NCI-H82 treated with DMSO at 0.1 percent for 48 hours (cell line): ENCODE results near the gene OR3A2.
"Not testable (repeated sequence)": the region's sequence is repeated elsewhere in the genome, so short reads cannot be mapped to it uniquely, and the experiment has no call there.

Source experiments
- DNase-seq: peaks from one replicate; lab custom pipeline; 2025; ENCODE audit not compliant: unreplicated experiment; lab: John Stamatoyannopoulos, UW

The OR3A2 gene

DNA sequence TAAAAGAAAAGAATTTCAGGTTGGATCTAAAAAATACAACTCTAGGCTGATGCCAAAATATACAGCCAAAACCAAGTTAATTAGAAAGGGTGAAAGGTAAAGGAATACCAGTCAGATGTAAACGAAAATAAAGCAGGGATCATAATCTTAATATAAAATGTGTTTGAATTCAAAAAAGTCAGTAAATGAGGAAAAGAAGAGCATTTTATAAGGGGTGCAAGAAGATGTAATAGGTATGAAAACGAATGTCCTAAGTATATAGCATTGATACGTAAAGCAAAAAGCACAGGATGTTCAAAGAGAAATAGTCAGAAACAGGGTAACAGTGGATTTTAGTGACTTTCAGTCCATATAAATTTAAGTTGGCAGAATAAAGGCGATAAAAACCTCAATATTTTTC lies 90.5 kb downstream of the OR3A2 start:
- no peak for DNase-seq

DNA sequence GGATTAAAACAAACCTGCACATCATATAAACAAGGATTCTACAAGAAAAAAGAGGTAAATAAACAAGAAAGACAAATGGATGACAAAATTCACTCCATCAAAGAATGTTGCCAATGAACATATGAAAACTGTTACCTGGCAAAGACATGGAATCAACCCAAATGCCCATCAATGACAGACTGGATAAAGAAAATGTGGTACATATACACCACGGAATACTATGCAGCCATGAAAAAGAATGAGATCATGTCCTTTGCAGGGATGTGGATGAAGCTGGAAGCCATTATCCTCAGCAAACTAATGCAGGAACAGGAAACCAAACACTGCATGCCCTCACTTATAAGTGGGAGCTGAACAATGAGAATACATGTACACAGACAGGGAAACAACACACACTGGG lies 92.6 kb downstream of the OR3A2 start:
- DNase-seq = not testable (repeated sequence)

DNA sequence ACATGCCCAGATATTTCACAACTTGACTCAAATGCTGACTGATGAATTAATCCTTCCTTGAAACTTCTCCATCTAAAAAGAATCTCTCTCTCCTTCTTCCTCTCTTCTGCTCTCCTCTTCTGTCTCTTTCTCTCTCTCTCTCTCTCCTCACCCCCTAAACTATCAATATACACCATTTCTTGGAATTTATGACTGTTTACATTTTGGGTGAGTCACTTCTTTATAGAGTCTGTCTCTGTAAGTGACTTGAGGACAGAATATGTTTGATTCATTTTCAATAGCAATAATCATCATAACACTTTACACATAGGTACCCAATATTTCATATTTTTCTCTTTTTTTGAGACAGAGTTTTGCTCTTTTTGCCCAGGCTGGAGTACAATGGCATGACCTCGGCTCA lies 103.2 kb downstream of the OR3A2 start:
- DNase-seq = no peak

DNA sequence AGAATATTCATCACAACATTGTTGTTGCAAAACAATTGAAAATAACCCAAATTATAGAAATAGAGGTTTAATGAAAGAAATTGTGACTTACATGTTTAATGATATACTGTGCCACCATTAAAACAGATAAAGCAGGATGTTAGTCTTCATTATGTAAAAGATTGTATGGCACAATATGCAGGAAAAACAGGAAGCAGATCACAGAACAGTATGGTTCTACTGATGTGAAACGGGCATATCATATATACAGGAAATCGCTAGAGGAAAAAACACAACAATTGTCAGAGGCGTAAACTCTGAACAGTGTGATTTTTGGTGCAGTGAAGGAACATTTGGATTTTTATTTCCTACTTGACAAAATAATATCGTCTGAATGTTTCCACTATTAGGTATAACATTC lies 110.0 kb downstream of the OR3A2 start:
- no peak for DNase-seq

DNA sequence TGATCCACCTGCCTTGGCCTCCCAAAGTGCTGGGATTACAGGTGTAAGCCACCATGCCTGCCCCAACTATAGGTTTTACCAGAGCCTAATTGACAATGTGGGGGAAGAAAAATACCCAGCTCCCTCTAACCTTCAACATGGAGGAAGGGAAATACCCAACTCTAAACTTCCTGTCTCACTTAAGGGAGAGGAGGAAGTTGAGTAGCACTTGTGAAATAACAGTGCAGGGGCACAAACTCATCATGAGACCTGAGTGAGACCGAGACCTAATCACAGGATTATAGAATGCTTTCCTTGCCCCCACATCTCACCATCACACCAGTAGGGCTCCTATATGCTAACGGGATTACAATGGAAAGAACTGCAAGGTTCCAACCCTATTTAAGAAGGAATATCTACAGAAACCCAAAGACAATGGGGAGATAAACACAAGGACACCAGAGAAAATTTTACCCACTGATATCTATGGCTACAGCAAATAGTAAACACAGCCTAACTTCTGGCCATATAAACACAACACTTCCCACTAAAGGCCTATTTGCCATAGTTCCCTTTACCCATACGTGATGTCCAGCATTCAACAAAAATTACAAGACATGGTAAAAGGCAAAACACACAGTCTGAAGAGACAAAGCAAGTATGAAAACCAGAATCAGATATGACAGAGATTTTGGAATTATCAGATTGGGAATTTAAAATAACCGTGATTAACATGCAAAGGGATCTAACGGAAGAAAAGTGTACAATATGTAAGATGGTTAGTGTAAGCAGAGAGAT lies 114.8 kb downstream of the OR3A2 start:
- no peak for DNase-seq

DNA sequence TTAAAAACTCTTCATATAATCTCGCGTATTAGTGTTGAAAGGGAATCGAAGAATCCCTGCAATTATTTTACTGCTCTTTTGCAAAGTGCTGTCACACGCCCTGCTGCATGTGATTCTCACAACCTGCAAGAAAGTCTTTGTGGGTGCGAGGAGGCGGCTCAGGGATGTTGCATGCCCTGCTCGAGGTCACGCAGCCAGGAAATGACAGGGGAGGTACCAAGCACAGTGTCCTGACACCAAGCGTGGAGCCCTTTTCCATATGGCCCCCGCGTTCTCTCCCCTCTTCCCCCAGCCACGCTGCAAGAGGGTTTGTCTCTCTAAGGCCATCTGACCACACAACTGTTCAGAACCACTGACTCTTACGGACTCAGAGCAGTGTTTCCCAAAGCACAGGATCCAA lies 125.5 kb downstream of the OR3A2 start:
- DNase-seq = no peak

DNA sequence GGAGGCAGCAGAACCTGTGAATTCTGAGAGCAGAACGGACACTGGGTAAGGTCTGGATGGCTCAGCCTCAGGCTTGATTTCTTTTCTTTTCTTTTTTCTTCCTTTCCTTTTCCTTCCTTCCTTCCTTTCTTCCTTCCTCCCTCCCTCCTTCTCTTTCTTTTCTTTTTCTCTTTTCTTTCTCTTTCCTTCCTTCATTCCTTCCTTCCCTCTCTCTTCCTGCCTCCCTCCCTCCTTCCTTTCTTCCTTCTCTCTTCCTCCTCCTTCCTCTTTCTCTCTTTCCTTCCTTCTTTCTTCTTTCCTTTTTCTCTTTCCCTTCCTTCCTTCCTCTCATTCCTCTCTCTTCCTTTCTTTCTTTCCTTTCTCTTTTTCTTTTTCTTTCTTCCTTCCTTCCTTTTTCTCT lies 125.9 kb downstream of the OR3A2 start:
- no peak for DNase-seq

DNA sequence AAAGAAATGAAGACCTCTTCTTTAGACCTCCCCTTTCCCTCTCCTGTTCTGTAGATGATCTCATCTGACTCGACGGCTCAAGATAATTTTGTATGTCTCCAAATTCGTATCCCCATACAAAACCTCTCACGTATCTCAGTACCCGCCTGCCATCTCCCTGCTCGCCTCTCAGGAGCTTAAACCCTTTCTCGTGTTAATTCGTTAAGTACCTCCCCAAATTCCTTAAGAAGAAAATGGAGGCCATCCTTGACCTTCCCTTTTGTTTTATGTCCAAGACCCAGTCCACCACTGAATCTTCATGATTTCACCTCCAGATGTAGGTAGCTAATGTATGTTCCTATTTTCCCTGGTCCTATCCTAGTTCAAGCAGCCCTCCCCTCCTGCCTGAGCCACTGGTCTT lies 129.5 kb downstream of the OR3A2 start:
- DNase-seq = no peak

DNA sequence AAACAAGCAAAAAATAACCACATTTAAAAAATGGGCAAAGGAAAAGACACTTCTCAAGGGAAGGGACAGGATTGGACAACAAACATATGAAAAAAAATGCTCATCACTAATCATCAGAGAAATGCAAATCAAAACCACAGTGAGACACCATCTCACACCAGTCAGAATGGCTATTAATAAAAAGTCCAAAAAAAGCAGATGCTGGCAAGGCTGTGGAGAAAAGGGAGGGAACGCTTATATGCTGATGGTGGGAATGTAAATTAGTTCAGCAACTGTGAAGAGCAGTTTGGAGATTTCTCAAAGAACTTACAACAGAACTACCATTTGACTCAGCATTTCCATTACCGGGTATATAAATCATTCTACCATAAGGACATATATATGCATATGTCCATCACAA lies 137.1 kb downstream of the OR3A2 start:
- DNase-seq = not testable (repeated sequence)

DNA sequence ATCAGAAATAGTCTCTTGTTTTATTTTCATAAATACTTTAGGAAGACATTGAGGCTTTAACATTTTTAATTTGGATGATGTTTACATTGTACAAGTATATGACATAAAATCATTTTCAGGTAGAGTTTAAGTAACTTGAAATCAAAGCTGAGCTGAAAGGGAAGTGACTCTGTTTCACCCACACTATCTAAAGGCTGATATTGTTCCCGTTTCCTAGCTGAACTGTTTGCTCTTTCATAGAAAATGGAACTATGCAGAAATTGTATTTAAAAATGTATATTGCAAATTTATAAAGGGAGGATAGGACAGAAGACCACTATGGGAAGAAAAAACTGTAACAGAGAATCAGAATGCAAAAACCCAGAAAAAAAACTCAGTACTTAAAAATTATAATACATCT lies 141.3 kb downstream of the OR3A2 start:
- not testable (repeated sequence) for DNase-seq

DNA sequence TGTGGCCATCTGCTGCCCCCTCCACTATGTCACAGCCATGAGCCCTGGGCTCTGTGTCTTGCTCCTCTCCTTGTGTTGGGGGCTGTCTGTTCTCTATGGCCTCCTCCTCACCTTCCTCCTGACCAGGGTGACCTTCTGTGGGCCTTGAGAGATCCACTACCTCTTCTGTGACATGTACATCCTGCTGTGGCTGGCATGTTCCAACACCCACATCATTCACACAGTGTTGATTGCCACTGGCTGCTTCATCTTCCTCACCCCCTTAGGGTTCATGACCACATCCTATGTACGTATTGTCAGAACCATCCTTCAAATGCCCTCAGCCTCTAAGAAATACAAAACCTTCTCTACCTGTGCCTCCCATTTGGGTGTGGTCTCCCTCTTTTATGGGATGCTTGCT lies 145.1 kb downstream of the OR3A2 start:
- not testable (repeated sequence) for DNase-seq

DNA sequence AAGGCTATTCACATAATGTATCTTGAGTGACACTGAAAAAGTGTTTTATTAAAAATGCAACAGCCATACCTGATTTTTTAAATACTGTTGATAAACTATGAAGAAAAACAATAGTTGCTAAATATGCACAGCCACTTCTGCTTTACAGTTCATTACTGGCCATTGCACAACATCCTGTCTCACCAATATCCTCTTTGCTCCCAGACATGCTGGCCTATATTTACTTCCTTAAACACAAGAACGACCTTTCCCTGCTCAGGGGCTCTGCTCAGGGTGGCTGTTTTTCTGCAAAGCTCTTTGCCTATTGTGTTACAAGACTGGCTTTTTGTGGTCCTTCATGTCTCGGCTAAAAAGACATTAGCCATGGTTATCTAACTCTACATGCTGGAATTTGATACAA lies 147.4 kb downstream of the OR3A2 start:
- not testable (repeated sequence) for DNase-seq

DNA sequence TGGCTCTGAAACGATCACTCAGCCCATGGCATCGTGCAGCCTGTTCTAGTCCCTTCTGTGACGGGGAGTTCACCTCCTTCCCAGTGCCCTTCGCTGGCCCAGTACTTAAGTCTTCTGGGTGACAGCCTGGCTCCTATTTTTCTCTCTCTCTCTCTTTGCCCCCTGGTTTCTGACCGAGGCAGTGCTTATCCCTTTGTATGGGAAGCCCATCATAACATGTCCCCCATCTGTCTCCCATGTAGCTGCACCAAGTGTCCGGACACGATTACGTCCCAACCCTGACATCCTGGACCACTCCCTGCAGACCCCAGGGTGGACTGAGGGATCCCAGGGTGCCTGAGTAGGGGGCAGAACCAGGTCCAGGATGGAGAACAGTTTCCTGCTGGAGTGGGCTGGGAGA lies 153.8 kb downstream of the OR3A2 start:
- not testable (repeated sequence) for DNase-seq
